RWPE1 (cell line): ENCODE measurements around the gene MSX2.

Experiments used
- CTCF ChIA-PET: fragments of 350-600 bp; sonication (Branson Sonifier 250); formaldehyde crosslinking; extraction: SDS; loops from one replicate; lab custom pipeline; 2021; lab: Yijun Ruan, JAX
- POLR2A ChIA-PET: fragments of 400-600 bp; formaldehyde crosslinking; extraction: SDS; loops from one replicate; lab custom pipeline; 2020; ENCODE audit warnings: antibody characterized with exemption; ENCODE audit not compliant: low non-redundant PET; lab: Yijun Ruan, JAX
- DNase-seq: peaks from one replicate; pipeline ENCODE4 v3.0.0; 2012; ENCODE audit warnings: low spot score
- H3K27ac ChIP-seq: fragments of 450-650 bp; 2 replicates; pipeline ENCODE4 v1.5.1; 2017
- TF ChIP-seq, protein P1 (sequence below): fragments of 450-650 bp; conservative IDR thresholded peaks from 2 replicates; pipeline ENCODE4 v1.5.1; 2017; ENCODE audit warnings: low read depth, mild to moderate bottlenecking

Gene MSX2

DNA sequence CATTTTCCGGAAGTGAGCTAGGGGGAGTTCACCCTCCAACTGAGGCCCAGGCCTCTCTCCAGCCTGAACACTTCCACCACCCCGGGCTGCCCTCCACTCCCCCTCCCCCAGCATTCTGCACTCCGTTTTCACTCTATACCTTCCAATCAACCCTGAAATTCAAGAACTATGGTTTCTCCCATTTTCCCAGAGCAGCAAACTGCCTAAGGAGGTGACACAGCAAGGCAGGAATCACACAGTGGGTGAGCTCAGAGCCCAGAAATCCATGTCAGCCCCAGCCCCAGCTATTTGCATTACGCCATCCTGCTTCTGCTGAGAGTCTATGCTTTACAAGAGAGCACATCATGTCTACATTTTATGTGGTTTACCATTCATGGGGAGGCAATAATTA is 11.9 kb downstream of the MSX2 start:
- CTCF ChIA-PET: interaction anchor here (0.6 to 1.7 kb wide), 4 partner anchors 11 to 317 kb away, joined by 3 to 13 read pairs (median 4); no protein-coding TSS in a partner anchor
- no peak overlapping the region for H3K27ac ChIP-seq
- POLR2A ChIA-PET: no interaction called here
- DNase-seq: no peak
- TF ChIP-seq, protein P1, sequence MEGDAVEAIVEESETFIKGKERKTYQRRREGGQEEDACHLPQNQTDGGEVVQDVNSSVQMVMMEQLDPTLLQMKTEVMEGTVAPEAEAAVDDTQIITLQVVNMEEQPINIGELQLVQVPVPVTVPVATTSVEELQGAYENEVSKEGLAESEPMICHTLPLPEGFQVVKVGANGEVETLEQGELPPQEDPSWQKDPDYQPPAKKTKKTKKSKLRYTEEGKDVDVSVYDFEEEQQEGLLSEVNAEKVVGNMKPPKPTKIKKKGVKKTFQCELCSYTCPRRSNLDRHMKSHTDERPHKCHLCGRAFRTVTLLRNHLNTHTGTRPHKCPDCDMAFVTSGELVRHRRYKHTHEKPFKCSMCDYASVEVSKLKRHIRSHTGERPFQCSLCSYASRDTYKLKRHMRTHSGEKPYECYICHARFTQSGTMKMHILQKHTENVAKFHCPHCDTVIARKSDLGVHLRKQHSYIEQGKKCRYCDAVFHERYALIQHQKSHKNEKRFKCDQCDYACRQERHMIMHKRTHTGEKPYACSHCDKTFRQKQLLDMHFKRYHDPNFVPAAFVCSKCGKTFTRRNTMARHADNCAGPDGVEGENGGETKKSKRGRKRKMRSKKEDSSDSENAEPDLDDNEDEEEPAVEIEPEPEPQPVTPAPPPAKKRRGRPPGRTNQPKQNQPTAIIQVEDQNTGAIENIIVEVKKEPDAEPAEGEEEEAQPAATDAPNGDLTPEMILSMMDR: 0 out of 2 replicates have a peak, but pooled peaks have one; percentile 3

- ChIA-PET POLR2A (no interaction called here), CTCF (interaction anchor here (0.6 to 1.7 kb wide), 5 partner anchors 12 to 317 kb away, joined by 3 to 13 read pairs (median 5); no protein-coding TSS in a partner anchor)
- TF ChIP-seq, protein P1: no peak
- no peak overlapping the region for H3K27ac ChIP-seq
- DNase-seq: no peak
These were observed 12.4 kb downstream of the MSX2 start for GRCh38 chr5:174736777-174737176.

GRCh38 chr5:174737330-174737729 is 12.9 kb downstream of the MSX2 start:
- POLR2A ChIA-PET: no interaction called here

DNA sequence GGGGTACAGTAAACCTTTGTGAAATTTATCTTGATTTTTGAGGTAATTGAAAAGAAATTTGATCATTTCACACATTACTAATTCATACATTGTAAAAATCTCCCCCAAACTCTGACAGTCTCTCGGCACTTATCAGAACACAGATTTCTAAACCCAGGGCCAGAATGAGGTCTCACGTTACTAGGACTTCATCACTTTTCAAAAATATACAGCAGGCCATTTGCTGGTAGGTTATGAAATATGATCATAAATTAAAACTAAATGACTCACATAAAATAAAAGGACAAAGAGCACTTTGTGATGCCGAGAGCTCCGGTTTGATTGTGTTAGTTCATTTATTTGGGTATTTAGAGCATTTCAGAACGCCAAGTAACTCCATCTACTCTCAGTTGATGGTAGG is 17.0 kb downstream of the MSX2 start:
- ChIA-PET CTCF (interaction anchor here (0.6 to 1.0 kb wide), 4 partner anchors 15 to 322 kb away, joined by 3 to 5 read pairs (median 4); no protein-coding TSS in a partner anchor), POLR2A (no interaction called here)
- no peak for DNase-seq
- H3K27ac ChIP-seq: no peak overlapping the region
- TF ChIP-seq, protein P1: no peak

More at GRCh38 chr5:174737330-174737729, 12.9 kb downstream of the MSX2 start:
- DNase-seq: no peak
- TF ChIP-seq, protein P1: no peak
- CTCF ChIA-PET: interaction anchor here (0.6 to 1.7 kb wide), 3 partner anchors 17 to 318 kb away, joined by 5 to 13 read pairs (median 6); no protein-coding TSS in a partner anchor
- no peak overlapping the region for H3K27ac ChIP-seq

DNA sequence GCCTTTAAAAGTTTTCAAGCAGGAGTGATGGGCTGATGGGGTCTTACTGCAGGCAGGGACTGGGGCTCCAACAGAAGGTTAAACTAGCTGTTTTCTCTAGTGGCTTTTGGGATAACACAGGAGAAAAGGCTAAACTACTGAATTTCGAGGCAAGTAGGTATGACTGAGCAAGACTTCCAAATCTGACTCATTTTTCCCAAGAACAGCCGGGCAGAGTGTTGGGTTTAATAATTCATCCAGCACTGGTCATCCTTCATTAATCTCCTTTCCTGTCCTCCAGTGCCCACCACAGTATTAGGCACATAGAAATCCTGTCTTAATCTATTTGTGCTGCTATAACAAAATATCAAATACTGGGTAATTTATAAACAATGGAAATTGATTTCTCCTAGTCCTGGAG is 20.5 kb downstream of the MSX2 start:
- no peak for DNase-seq
- CTCF ChIA-PET: no interaction called here
- POLR2A ChIA-PET: no interaction called here
- H3K27ac ChIP-seq: no peak overlapping the region
- TF ChIP-seq, protein P1: no peak

- no peak overlapping the region for H3K27ac ChIP-seq
- TF ChIP-seq, protein P1: no peak
- POLR2A ChIA-PET: no interaction called here
- no peak for DNase-seq
- CTCF ChIA-PET: no interaction called here
These were observed 21.3 kb downstream of the MSX2 start for GRCh38 chr5:174745590-174746103.
